Skin of body (tissue), 2 donors: Measurements from ENCODE around the gene LRMDA. TPM values are rescaled to one million over a fixed set of nuclear protein-coding genes. Genes with fewer than 3 reads are reported as not detected.
A peak's percentile ranks its signal among the peaks of the same experiment; 100 is the strongest.

ENCODE experiments used
- DNase-seq: peaks from one replicate; lab custom pipeline; 2025; lab: John Stamatoyannopoulos, UW
- total RNA-seq: library from RNA; depleted of rRNA; stranded (reverse); fragments of >200 nt; gene quantifications from one replicate; pipeline ENCODE4 v1.2.3, GENCODE V29; 2014

LRMDA gene
- total RNA-seq, 1 donor from 2014 or later: 12.7 TPM

DNA sequence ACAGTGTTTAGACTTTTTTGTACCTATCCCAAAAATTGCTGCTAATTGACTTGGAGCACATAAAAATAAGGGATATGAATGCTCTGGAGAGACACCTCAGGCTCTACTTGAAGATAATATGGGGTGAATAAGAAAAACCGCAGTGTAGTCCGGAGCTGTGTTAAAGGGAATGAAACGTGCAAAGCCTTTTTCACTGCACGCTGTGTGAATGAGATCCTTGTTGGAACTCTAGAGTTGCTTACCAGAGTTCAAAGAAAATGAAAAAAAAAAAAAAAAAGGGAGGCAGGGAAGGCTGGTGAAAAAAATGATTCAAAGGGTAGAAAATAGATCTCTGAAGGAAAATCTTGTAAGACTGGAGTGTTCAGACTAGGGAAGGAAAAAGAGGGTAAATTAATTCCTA is 226.6 kb downstream of the LRMDA start:
- DNase-seq: no peak

DNA sequence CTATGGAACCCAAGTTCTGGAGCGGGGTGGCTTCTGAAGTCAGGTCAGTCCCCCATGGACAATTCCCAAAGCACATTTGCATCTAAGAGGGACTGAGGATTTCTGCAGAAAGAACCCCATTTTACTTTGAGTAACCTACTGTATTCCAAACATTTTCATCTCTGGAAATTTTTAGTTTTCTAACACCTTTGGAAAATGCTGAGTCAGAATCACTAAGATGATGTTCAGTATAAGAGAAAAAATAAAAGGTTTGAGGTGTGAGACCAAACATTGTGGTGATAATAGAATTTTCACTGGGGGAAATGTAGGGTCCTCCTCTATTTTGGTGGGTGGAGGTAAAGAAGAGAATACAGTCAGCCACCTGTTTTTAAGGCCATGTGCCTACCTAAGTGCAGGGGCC is 227.1 kb downstream of the LRMDA start:
- no peak for DNase-seq

GRCh38 chr10:75658915-75659314 is 227.5 kb downstream of the LRMDA start:
- DNase-seq: no peak

GRCh38 chr10:75660823-75661222 is 229.4 kb downstream of the LRMDA start:
- no peak for DNase-seq

DNA sequence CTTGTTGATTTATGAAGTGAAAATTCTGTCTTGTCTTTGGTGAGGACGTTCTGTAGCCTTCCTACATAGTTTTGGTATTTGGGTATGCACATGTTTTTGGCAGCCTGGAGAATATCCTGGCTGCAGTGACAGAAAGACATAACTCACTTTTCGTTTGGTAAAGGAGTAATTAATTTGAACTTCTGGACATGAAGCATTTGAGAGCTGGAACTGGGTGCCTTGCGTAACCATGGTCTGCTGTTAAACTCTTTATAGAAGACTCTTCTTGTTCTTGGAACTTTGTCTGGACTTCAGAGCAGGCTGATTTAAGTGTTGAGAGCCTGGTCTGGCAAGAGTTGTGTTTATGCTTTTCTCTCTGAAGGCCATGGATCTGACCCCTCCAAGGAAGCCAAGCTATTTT is 231.3 kb downstream of the LRMDA start:
- DNase-seq: no peak

GRCh38 chr10:75663947-75664664 is 232.7 kb downstream of the LRMDA start:
- no peak for DNase-seq

DNA sequence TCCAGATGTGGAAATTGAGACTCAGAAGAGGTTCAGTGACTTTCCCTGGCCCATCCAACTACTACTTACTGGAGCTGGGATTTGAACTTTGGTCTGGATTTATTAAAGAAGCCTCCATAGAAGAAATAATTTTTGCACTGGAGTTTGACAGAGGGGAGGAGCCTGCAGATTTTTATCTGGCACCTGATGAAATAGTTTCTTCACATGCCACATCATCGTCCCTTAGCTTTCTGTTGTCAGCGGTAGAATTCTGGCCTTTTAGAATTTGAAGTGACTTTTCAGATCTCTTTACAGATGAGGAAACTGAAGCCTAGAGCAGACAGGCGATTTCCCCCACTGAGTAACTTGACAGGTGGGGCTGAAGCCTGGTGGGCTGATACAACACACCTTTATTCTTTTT is 233.5 kb downstream of the LRMDA start:
- DNase-seq: no peak

GRCh38 chr10:75665707-75666106 is 234.3 kb downstream of the LRMDA start:
- DNase-seq: no peak

- DNase-seq: no peak
Observed at GRCh38 chr10:75672111-75672671, 240.8 kb downstream of the LRMDA start.

DNA sequence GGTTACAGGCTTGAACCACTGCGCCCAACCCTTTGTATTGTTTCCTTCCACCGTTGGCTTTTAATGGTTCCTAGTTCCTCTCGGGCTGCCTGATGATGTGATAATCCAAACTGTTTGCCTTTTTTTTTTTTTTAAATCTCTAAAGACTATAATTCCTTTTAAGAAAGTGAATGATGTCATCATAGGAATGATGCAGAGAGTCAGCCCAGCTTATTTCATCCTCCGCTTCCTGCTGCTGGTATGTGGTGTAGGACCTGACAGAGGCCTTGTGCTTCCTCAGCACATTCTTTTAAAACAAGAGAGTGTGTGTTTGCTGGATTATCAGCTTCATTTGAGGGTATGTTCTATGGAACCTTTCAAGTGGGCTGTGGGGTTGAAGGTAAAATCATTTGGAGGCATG is 241.4 kb downstream of the LRMDA start:
- no peak for DNase-seq

- DNase-seq: no peak
Observed at GRCh38 chr10:75677541-75677940, 246.1 kb downstream of the LRMDA start.

DNA sequence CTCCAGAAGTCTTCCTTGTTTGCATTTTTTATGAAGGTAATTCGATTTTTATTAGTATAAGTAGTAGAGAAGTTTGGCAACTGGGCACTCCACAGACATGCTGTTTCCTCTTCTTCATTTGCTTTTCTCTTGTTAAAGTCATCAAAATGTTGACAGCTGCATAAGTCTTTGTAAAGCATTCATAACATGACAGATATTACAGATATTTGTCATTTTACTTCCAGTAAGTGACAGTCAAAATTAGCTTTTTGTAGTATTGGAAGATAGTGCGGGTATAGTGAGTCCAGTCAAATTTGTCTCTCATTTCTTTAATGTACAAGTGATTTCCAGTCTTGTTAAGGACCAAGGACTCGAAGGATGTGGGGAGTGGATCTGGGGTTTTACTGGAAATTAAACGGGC is 247.1 kb downstream of the LRMDA start:
- no peak for DNase-seq

GRCh38 chr10:75679536-75679935 is 248.1 kb downstream of the LRMDA start:
- no peak for DNase-seq

GRCh38 chr10:75681334-75681733 is 249.9 kb downstream of the LRMDA start:
- DNase-seq: no peak

DNA sequence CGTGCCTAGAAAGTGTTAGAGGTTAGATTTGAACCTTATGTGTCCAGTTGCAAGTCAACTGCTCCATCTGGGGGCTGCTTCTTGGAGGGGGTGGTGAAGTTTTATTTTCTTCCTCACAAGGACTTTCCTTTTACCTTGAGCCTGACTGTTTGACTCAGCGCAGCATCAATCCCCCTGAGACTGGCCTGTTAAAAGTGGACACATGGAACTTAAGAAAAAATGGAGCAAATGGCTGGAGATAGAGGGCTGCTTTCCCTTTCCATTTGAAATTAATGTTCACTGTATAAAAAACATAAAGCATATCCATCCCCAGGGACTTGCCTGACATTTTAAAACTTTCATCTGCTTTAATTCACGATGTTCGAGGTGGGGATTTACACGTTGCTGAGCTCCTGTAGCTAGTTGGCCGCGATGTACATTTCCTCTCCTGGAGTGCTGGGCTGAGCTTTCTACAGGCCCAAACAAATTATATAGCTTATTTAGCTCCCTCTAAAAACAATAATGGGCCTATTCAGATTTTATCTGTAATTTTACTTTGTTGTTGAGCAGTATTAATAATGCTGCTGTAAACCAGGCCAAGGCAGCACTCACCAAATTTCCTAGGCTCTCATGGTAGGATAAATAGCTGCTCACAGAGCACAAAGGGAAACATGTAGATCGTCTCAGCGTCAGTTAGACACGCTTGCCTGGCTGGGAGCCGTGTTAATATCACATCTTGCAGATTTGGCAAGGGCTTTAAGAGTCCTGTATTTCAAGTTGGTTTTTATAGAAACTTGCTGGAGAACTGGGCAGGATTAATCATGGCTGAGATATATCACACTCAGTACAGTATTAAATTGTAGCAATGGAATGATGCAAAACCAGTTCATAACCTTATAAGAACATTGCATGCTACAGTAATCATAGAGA is 251.5 kb downstream of the LRMDA start:
- peak; percentile 36 for DNase-seq

- DNase-seq: no peak
Observed at GRCh38 chr10:75685187-75685586, 253.8 kb downstream of the LRMDA start.

DNA sequence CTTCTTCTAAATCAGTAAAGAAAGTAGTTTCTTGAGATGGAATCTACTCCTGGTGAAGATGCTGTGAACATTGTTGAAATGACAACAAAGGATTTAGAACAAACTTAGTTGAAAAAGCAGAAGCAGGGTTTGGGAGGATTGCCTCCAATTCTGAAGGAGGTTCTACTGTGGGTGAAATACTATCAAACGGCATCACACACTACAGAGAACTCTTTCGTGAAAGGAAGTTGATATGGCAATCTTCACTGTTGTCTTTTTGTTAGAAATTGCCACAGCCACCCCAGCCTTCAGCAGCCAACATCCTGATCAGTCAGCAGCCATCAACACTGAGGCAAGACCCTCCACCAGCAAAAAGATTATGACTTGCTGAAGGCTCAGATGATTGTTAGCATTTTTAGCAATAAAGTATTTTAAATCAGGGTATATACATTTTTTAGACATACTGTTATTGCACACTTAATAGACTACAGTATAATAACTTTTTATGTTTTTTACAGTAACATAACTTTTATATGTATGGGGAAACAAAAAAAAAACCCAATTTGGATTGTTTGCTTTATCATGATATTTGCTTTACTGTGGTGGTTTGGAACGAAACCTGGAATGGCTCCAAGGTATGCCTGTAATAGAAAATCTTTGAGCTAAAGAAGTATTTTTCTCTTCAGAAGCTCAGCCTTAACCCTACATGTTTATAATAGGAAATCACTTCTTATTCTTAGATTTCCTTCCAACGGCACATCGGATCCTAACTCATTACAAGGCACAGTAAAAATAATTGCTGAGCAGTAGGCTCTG is 257.3 kb downstream of the LRMDA start:
- DNase-seq: no peak

GRCh38 chr10:75693489-75693888 is 262.1 kb downstream of the LRMDA start:
- DNase-seq: no peak

DNA sequence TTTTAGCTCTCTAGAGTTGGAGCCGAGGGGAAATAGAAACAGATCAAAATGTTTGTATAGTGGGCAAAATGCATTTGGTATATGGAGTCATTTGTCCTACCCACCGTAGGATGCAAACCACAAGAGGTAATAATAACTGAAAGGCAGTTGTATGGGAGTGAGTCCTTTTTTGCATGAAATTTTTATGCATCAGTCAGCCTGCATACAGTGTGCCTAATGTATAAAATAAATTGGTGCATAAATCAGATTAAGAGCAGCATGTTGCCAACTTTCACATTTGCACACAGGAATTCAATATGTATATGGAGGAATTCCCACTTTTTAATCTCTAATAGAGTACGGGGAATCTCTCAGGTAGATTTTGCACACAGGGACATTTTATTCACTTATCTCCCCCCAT is 262.8 kb downstream of the LRMDA start:
- no peak for DNase-seq

- DNase-seq: no peak
Observed at GRCh38 chr10:75694790-75695189, 263.4 kb downstream of the LRMDA start.

DNA sequence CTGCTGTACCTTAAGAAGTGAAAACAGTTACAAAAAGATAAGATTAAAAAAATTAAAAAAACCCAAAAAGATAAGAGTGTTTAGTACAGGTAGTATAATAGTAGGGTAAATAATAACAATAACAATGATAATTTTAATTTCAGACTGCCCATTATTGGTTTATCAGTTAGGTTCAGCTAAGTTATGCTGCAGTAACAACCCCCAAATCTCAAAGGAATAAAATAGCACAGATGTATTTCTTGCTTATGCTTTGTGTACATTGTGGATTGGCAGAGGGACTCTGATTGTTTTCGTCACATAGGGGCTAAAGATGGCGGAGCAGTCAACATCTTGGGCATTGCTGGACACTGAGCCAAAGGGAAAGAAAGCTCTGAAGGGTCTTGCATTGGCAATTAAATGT is 264.6 kb downstream of the LRMDA start:
- DNase-seq: no peak

DNA sequence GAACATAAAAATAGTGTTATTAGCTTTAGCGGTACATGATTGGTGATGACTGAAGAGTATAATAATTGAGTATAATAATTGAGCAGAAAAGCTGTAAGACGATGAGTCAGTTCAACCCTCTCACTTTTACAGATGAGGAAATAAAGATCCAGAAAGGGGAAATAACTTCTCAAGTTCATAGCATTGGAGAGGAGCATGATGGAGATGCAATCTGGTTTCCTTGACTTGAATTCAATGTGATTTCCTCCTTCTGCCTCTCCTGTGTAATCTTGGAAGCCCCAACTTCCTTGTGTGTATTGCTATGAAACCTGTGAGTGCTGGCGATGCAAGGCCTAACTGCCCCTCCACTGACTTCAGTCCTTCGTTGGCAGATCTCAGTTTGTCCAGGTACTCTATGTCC is 265.1 kb downstream of the LRMDA start:
- DNase-seq: no peak
